Tibial artery (tissue), 4 donors: ENCODE data around the gene THUMPD2.
A peak's percentile ranks its signal among the peaks of the same experiment; 100 is the strongest.

Experiments
- DNase-seq, 2 donors: peaks; one replicate each; pipeline ENCODE4 v3.0.0-alpha.2; 2019
- H3K27ac ChIP-seq, 2 donors: fragments of 200-600 bp; sonication (generic) in 1 of 2; 1 replicate in 1 of 2; 2 replicates in 1 of 2; pipeline ENCODE4 v1.5.1; 2018 to 2019; ENCODE audit warnings: mild to moderate bottlenecking in 1 of 2
- H3K27me3 ChIP-seq, 2 donors: fragments of 200-600 bp; sonication (generic) in 1 of 2; one replicate each; pipeline versions ENCODE4 v1.5.1 to v1.6.0; 2016 to 2019
- H3K36me3 ChIP-seq, 3 donors: fragments of 200-600 bp; sonication (generic) in 2 of 3; one replicate each; pipeline ENCODE4 v1.5.1; 2016 to 2019; ENCODE audit warnings: mild to moderate bottlenecking in 2 of 3
- H3K4me1 ChIP-seq, 4 donors: fragments of 200-600 bp; sonication (generic) in 2 of 4; 1 replicate in 3 of 4; 2 replicates in 1 of 4; pipeline ENCODE4 v1.5.1; 2016 to 2019
- H3K4me3 ChIP-seq, 2 donors: fragments of 200-600 bp; sonication (generic) in 1 of 2; 1 replicate in 1 of 2; 2 replicates in 1 of 2; pipeline ENCODE4 v1.5.1; 2018 to 2019; ENCODE audit warnings: mild to moderate bottlenecking in 2 of 2
- H3K9me3 ChIP-seq, 3 donors: fragments of 200-600 bp; sonication (generic) in 1 of 3; one replicate each; pipeline ENCODE4 v1.5.1; 2016 to 2019
- CTCF ChIP-seq, 2 experiments: fragments of 200-600 bp in 1 of 2; fragments of 450-650 bp in 1 of 2; IDR thresholded peaks; one replicate each; pipeline ENCODE4 v1.5.1; 2017 to 2019; ENCODE audit warnings: antibody characterized with exemption in 2 of 2, mild to moderate bottlenecking in 1 of 2, moderate library complexity in 1 of 2
- intact Hi-C: fragments of 100-400 bp; cut with DNase I; formaldehyde crosslinking; loops from one replicate; pipeline ENCODE4 v1.15.0; 2023; ENCODE audit warnings: low total_unique reads

Gene THUMPD2

GRCh38 chr2:39737661-39738060 lies 41.4 kb downstream of the THUMPD2 start:
- TF ChIP-seq CTCF (IDR thresholded peaks at IDR 0.05): no peak
- Histone ChIP-seq H3K4me3 (peak overlapping the region; percentile 29 to 41), H3K36me3 (peaks cover 5 to 39% (median 19%) of the 10 kb centered on the region in 3 donors), H3K4me1 (peaks cover 0 to 70% (median 28%) of the 10 kb centered on the region in 4 donors), H3K9me3 (no peaks in the 10 kb centered on the region), H3K27ac (peak overlapping the region; percentile 71 to 72), H3K27me3 (no peaks in the 10 kb centered on the region)
- peak; percentile 40 to 84 for DNase-seq
- intact Hi-C loops: no loop called here

- peaks cover 0 to 34% (median 13%) of the 10 kb centered on the region in 3 donors for H3K36me3 ChIP-seq
- peak overlapping the region; percentile 71 to 72 for H3K27ac ChIP-seq
- H3K4me1 ChIP-seq: peaks cover 0 to 80% (median 29%) of the 10 kb centered on the region in 4 donors
- no peaks in the 10 kb centered on the region for H3K27me3 ChIP-seq
- peak in 1 of 2 donors; percentile 69 for DNase-seq
- no peak for TF ChIP-seq CTCF (IDR thresholded peaks at IDR 0.05)
- H3K9me3 ChIP-seq: no peaks in the 10 kb centered on the region
- intact Hi-C loops: no loop called here
- H3K4me3 ChIP-seq: peak overlapping the region; percentile 6 to 17
Observed at GRCh38 chr2:39736640-39737039, 42.4 kb downstream of the THUMPD2 start.

GRCh38 chr2:39735648-39736047 lies 43.4 kb downstream of the THUMPD2 start:
- peak overlapping the region; percentile 71 to 72 for H3K27ac ChIP-seq

GRCh38 chr2:39734445-39734844 lies 44.6 kb downstream of the THUMPD2 start:
- Histone ChIP-seq H3K27me3 (no peaks in the 10 kb centered on the region), H3K4me3 (no peak overlapping the region), H3K36me3 (peaks cover 0 to 20% (median 11%) of the 10 kb centered on the region in 3 donors), H3K9me3 (no peaks in the 10 kb centered on the region), H3K4me1 (peaks cover 0 to 80% (median 29%) of the 10 kb centered on the region in 4 donors), H3K27ac (peak overlapping the region; percentile 71 to 72)
- intact Hi-C loops: no loop called here
- DNase-seq: no peak
- TF ChIP-seq CTCF (IDR thresholded peaks at IDR 0.05): no peak

More at GRCh38 chr2:39735648-39736047, 43.4 kb downstream of the THUMPD2 start:
- DNase-seq: no peak
- intact Hi-C loops: no loop called here
- H3K36me3 ChIP-seq: peaks cover 4 to 29% (median 8%) of the 10 kb centered on the region in 3 donors
- no peaks in the 10 kb centered on the region for H3K9me3 ChIP-seq
- H3K27me3 ChIP-seq: no peaks in the 10 kb centered on the region
- H3K4me3 ChIP-seq: peak overlapping the region in 1 of 2 donors; percentile 17
- TF ChIP-seq CTCF (IDR thresholded peaks at IDR 0.05): no peak
- peaks cover 0 to 84% (median 29%) of the 10 kb centered on the region in 4 donors for H3K4me1 ChIP-seq

- H3K27ac ChIP-seq: no peak overlapping the region
- TF ChIP-seq CTCF (IDR thresholded peaks at IDR 0.05): no peak
- intact Hi-C loops: no loop called here
Observed at GRCh38 chr2:39733070-39733674, 45.9 kb downstream of the THUMPD2 start.

More at GRCh38 chr2:39733070-39733674, 45.9 kb downstream of the THUMPD2 start:
- DNase-seq: no peak
- Histone ChIP-seq H3K4me3 (no peak overlapping the region), H3K27me3 (no peaks in the 10 kb centered on the region), H3K4me1 (peaks cover 0 to 70% (median 29%) of the 10 kb centered on the region in 4 donors), H3K36me3 (peaks cover 0 to 13% (median 11%) of the 10 kb centered on the region in 3 donors), H3K9me3 (no peaks in the 10 kb centered on the region)
